Measurements from ENCODE around the gene MRPS15.
"Not testable (repeated sequence)": the region's sequence is repeated elsewhere in the genome, so short reads cannot be mapped to it uniquely, and the experiment has no call there.

The MRPS15 gene

DNA sequence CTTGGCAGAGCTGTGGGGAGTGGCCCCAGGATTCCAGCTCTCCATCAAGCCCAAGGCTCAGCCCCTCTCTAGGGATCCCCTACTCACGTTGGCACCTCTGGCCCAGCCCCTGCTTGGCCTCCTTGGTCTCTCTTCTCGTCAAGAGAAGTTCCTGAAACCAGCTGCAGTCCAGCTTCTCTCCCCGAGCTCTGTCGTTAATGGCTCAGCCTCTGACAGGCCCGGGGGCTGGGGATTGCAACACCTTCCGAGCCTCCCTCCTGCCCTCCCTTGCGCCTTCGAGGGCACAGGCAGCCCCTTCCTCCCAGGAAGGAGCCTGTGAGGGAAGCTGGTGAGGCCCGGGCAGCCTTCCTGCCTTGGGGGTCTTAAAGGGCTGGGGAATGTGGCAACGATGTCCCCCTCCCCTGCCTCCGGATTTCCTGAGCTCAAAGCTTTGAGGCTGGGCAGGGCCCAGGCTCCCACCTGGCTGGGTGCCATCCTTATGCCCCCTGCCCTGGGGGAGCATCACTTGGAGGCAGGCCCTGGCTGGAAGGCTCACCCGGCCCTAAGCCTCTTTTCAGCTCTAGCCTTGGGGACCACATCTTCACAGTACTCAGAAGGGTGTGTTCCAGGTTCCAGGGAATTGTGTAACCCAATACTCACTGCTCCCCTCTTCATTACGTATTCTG, 18.7 kb upstream of the MRPS15 start, which contains the start of gene CSF3R:
CSF3R (minus strand) TSS at position 190 of the 665 bp plus-strand sequence. CDS start 3,417 bp downstream, outside the sequence.
- no peak for DNase-seq

DNA sequence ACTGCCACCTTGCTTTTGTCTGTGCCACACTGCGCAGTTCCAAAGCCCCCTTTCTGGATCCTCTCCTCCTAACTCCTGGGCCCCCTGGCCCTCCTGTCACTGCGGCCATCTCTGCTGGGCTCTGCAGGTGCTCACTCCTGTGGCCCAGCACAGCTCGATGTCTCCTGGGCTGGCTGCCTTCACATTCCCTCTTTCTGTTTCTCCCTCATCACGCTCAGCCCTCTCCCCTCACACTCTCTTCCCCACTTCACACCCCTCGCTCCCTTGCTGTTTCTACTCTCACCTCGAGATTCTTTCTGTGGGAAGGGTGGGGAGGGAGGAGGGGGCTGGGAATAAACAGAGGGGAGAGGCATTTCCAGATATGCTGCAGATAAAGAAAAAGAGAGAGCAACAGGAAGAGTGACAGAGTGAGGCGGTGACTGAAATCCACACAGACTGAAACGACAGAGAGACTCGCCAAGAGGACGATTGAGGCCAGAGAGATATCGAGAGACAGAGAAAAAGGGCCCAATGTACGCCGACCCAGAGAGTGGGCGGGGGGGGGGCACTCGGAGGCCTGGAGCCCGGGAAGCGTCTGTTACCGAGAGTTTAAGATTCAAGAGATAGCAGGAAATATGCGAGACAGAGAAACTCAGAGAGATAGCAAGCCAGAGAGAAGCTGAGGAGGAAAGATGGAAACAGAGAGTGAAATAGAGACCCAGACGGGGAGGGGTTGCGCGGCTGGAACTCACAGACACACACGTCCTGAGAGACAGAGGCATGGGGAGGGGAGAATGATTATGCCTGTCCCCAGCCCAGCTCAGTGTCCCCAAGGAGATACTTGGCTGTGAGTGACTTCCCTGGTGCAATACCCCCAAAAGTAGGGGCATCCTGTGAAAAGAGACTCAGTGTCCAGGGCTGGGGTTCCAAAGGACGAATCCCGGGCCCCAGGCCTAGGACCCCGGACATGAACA, 17.9 kb upstream of the MRPS15 start:
- DNase-seq: no peak

DNA sequence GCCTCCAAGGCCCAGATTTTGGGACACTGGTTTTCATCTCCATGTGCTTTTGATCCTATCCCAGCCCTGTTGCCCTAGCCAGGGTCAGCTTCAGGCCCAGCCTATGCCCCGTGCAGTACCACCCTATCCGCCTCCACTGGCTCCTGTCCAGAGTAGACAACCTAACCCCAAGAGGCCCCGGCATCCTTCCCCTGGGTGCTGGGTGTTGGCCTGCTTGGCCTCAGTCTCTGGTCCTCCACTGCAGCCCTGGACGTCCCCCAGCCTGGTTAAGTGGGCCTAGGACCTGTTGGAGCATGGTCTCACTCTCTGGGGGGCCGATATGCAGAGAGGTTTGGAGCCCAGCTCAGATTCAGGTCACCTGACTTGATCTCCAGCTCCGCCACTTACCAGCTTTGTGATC, 16.9 kb upstream of the MRPS15 start:
- DNase-seq: no peak

DNA sequence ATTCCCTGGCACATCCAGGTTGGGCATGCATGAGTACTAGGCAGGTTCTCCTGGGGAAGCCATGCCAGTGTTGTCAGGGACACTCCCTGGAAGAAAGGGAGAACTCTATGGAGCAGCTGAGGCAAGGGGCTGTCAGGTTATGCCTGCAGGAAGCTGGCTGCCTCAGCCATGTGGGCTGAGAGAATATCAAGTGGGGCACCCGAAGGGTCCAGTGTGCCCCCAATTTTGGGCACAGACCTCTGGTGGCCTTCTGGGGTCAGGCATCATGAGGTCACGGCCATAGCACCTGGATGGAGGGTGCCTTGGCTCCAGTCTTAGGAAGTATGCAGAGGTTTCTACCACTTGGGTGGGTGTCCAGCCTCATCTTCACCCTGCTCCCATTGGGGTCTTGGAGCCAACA, 16.0 kb upstream of the MRPS15 start:
- no peak for DNase-seq

DNA sequence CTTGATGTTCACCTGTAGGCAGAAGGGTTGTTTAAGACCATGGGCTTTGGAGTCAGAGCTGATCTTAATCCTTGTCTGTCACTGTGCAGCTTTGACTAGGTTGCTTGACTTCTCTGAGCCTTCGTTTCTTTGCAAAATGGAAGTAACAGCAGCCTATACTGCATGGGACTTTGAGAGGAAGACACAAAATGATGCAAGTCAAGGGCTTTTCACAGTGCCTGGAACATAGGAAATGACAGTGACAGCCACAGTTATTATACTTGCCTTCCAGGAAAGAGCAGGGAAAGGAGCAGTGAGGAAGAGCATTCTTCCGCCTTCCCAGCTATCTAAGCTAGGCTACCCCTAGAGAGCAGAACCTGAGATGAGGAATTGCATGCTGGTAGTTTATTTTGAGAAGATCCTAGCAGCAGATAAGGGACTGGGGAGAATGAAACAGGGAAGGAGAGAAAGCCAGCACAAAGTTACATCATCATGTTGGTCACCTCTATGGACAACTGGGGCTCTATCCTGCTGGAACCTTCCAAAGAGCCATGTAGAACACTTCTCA, 15.4 kb upstream of the MRPS15 start:
- DNase-seq: no peak

DNA sequence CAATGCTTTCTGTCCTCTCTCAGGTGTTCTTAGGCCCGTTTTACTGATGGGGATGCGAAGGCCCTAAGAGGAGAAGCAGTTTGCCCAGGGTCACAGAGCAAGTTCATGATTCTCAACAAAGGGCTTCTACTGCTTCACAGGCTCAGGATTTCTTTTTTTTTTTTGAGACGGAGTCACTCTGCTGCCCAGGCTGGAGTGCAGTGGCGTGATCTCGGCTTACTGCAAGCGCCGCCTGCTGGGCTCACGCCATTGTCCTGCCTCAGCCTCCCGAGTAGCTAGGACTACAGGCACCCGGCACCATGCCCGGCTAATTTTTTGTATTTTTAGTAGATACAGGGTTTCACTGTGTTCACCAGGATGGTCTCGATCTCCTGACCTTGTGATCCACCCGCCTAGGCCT, 13.4 kb upstream of the MRPS15 start:
- DNase-seq: not testable (repeated sequence)

DNA sequence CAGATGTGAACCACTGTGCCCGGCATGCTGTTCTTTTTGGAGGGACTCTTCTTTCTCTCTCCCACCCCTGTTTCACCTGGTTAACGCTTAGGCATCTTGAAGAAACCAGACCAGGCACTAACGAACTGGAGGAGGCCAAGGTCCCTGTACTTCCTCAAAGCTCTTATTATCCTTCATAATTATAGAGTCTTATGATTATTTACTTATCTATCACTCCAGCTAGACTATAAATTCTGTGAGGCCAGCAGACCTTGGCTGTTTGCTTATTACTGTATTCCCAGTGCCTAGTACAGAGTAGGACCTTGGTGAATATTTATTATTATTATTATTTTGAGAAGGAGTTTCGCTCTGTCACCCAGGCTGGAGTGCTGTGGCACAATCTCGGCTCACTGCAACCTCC, 12.8 kb upstream of the MRPS15 start:
- DNase-seq: no peak

DNA sequence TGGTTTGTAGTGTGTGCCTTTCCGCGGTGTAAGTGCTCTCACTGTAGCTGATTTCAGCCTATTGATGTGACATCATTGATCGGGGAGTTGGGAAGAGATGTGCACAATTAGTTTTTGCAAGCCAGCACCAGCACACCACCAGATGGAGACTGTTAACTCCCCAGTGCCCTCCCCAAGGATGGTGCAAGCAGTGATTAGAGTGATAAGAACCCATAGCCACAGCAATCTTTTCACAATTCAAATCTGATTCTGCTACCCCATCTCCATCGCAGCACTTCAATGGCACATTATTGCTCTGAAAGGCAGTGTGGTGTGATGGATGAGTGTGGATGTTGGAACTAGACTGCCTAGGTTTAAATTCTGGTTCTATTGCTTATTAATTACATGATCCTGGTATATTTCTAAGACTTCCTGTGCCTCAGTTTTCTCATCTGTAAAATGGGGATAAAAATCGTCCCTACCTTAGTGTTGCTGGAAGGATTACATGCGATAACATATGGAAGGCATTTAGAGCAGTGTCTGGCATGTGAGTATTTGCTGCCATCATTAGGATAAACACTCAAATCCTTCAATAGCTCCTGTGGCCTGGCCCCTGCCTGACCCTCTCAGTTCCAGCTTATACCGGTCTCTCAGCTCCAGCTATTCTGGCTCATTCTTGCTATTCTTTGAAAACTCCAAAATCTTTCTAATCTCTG, 11.9 kb upstream of the MRPS15 start:
- no peak for DNase-seq

DNA sequence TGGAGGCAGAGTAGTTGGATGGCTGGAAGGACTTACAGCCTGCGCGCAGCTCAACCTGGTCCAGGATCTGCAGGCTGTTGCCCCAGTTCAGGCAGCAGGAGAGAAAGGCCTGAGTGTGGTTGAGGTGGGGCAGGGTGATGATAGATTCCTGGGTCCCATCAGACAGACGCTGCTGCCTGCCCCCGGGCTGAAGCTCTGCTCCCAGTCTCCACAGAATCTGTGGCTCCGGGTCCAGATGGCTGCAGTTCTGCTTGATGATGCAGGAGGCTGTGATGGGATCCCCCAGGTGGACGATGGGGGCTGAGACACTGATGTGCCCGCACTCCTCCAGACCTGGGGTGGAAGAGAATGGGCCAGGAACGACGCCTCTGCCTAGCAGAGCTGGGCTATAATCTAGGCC, 11.2 kb upstream of the MRPS15 start:
- no peak for DNase-seq

DNA sequence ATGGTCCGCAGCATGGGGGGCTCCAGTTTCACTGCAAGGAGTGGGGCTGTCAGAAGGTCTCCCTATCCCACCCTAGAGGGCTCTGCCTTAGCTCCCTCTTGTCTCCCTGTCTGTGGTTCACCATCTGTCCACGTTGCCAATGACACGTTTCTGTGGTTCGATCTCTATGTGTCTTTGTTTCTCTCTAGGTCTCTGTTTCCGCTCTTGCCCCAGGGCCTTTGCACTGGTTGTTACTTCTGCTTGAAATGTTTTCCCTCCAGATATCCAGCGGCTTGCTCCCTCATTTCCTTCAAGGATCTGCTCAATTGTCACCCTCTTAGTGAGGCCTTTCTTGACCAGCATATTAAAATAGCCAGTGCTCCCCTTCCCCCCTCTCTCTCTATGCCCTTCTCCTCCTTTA, 8.5 kb upstream of the MRPS15 start:
- DNase-seq: no peak

DNA sequence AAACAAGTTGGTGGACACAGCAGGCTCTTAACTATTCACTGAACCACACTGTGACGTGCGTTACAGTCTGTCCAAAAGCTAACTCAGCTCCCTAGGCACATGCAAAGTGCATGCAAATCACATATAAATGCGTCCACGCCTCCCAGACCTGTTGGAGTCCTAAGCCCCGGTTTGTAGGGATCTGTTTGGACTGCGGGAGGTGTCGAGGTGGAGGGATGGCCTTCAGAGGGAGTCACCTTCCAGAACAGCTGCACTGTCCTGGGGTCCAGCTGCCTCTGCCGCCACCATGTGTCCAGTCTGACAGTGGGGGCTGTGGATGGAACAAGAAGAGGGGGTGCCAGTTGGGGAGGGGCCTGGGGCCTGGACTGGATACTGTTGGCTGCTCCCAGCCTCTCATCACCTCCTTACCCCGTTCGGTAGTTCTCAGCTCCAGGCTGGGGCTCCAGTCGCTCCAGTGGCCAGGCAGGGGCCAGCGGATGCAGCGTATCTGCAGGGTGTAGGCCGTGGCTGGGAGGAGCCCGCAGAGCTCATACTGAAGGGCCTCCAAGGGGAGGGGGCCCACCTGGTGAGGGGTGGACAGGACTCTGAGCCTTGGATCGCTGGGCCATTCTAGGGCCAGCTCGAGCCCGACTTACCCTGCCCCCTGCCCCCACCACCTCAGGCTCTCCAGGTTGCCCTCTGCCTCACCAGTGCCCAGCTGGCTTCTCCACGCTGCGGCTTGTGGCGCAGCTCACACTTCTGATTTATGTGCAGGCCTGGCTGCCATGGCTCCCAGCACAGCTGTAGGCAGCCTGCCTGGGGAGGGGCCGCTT, 7.9 kb upstream of the MRPS15 start:
- DNase-seq: no peak

DNA sequence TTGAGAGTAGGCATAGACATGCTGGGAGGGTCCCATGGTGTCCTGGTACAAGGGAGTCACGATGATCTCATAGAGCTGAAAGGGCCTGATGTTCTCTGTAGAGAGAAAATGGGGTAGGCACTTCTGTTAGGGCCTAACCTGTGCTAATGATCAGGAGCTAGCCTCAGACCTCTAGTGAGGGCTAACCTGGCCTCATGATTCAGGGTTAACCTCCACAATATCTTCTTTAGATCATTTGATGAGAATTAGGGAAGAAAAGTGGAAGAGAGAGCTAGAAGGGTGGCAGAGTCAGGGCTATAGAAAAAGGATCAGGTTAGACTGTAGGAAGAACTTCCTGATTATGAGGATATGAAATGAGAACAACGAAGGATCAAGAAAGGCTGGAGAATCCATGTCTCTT, 5.0 kb upstream of the MRPS15 start:
- no peak for DNase-seq

DNA sequence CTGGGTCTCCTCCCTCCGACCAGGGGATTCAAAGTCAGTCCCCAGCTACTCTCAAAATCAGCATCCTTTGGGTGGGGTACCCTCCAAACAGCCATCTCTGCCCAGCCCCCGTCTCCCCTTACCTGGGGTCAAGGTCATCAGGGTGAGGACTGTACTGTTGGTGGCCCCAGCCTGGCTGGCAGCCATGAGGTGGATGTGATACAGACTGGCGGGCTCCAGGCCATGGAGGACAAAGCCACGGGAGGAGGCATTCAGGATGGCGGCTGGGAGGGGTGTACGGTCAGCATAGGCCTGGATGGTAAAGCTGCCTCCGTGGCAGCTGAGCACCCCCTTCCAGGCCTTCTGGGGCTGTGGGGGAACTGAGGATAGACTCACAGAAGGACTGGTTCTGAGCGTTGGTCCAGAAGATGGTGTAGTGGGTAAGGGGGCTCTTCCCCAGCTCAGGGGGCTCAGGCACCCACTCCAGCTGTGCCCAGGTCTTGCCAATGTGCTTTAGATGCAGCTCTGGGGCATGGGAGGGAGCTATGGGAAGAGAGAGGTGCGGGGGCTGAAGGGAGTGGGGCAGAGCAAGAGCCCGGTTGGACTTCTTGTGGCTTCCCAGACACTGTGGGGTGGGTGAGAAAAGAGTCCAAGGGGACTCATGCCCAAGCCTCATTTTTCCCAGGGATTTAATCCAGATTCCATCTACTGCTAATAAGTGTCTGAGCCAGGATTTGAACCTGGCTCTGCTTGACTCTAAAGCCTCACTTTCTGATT, 3.7 kb upstream of the MRPS15 start:
- DNase-seq: no peak

DNA sequence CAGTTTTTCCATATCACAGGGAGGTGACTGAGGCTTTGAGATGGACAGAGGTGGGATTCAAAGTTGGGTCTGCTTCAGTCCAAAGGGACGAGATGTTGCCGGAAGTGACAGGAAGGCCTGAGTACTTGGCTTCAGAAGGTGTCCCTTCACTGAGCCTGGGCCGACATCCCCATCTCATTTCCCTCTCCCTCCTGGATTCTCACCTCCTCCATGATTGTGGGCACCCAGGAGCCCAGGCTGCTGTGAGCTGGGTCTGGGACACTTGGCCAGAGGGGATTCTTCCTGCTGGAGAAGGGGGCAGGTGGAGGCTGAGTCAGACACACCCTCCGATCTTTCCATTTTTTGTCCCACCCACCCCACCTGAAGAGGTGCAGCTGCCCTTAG, 2.8 kb upstream of the MRPS15 start:
- DNase-seq: no peak

DNA sequence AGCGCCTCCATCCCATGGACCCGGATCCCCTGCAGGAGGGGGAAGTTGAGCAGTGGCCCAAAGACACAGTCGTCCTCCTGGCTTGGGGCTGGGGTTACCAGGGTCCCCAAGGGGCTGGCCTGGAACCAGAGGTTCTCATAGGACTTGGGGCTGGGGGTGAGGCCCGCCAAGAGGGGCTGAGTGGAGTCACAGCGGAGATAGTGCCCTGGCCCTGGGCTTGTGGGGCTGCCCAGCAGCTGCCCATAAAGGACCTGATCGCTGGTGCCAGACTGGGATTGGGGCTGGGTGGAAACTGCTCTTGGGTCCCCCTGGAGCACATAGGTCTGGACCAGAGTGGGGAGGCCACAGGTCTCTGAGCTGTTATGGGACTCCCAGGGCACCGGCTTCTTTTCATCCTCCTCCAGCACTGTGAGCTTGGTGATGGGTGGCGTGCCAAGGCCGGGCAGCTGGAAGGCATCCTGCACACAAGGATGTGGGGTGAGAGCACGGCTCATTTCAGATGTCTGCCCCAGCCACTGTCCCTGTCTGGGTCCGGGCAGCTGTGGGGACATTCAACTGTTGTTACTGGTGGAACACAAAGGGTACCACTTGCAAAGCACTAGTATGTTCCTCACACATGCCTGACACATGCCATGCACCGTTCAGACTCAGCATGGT, 2.3 kb upstream of the MRPS15 start:
- DNase-seq: no peak

DNA sequence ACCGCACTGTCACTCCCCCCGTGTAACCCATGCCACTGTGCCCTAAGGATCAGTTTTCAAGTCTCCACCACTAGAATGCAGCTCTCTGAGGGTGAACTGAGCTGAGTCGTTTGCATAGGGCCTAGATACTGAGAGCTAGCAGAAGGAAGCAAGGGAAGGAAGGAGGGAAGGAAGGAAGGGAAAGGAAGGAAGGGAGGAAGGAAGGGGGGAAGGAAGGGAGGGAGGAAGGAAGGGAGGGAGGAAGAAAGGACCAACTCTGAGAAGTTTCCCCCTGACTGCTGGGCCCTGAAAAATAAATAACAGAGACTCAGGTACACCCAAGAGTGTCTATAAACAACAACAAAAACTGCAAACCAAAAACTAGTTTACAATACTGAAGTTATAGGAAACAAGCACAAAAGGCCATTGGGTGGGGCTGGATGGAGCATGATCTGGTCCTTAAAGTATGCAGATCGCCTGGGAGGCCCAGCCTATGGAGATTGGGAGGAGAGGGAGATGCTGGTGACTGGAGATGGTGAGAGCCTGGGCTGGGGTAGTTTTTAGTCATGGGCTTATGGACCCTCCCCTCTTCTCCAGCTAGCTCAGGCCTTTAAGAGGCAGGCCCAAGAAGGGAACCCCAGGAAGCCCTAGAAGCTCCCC, 1.7 kb upstream of the MRPS15 start:
- no peak for DNase-seq

DNA sequence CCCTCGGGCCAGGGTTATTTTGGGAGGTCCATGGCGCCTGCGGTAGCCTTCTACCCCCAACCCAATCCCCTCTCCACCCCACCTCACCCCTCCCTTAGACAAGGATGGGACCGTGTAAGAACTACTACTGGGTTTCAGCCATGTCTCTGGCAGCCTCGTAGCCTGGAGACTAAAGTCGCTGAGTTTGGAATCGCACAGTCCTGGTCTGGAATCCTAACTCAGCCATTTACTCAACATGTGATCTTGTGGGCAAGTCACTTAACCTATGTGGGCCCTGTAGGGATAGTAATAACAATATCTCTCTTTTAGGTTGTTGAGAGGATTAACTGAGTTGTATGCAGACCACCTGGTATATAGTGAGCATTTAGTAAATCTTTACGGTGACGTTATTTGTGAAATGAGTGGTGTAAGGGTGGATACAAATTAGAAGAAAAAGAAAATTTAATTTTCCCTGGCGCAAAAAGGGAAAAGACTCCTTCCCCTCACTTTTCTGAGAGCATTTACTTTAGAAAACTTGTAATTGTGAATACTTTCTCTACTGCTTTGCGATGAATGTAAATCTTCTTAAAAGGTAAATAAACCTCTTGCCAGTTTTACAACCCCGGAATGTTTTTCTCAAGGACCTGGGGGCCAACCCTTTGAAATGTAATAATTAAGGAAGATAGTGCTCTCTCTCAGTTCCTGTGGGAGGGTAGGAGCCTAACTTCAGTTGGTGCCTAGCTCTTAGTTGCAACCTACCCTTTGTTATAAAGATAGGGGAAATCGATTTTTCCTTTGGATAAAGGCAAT, 615 bp upstream of the MRPS15 start:
- DNase-seq: no peak

DNA sequence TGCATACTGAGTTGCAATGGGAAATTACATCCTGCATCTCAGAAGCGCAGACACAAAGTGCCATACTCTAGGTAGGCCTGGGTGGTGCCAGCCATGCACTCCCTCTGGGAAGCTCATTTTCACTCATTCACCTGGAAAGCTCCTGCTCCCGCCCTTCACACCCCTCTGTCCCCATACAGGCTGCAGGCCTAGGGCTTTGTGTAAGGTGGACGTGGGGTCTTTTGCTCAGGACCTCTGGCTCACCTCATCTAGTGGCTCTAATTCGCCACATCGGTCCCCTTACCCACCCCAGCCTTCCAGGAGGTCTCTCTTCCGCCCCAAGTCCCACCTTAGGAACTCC, 751 bp downstream of the MRPS15 start:
- no peak for DNase-seq

DNA sequence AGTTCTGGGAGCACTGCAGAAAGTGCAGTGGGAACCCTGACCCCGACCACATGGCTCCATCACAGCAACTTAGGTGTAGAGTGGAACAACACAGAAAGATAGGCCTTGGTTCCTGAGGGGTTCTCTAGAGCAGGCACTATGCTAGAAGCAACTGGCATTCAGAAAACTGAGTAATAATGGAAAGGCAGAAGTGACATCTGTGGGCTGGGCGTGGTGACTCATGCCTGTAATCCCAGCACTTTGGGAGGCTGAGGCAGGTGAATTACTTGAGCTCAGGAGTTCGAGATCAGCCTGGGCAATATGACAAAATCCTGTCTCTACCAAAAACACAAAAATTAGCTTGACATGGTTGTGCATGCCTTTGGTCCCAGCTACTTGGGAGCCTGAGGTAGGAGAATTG, 5.3 kb downstream of the MRPS15 start:
- no peak for DNase-seq

DNA sequence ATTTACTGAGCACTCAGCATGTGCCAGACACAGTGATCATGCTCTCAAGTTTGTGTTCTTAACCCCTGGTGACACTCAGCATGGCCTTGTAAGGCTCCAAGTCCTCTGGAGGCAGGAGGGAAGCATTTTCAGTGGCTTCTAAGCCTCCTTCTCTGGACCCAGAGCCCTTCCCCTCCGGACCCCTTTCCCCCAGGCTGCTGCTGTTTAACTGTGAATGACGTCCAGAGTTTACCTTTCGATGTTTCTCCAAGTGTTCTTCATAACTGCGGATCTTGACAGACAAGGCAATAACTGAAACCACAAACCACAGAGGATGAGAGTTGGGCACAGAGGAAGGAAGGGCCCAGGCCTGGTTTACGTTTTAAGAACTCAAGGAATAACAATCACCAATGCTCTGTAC, 6.5 kb downstream of the MRPS15 start:
- no peak for DNase-seq
